GM18861 (cell line): Measurements from ENCODE around the gene PHF5A.
"Not testable (repeated sequence)": the region's sequence is repeated elsewhere in the genome, so short reads cannot be mapped to it uniquely, and the experiment has no call there.

Experiments used
- ATAC-seq: cut with Tn5 transposase; IDR thresholded peaks from one replicate; pipeline ENCODE4 v1.9.1; 2021; ENCODE audit not compliant: unreplicated experiment

PHF5A gene

GRCh38 chr22:41488596-41489385 lies 20.3 kb upstream of the PHF5A start:
- no peak for ATAC-seq

DNA sequence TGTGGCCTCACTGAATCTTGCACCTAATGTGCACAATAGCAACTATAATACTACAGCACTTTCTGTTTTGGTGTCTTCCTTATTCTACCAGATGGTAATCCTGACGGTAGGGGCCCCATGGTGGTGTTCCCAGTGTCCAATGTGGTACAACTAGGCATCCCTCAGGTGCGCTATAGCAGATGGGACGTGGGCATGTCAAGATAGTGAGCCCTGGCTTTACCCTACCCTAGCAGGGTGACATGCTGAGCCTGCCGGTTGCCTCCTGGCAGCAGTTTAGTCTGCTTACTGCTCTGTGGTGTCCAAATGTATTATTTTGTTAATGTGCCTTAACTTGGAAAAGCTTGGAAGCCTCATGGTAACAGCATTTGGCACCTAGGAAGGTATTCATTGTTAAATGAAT lies 19.6 kb upstream of the PHF5A start:
- no peak for ATAC-seq

DNA sequence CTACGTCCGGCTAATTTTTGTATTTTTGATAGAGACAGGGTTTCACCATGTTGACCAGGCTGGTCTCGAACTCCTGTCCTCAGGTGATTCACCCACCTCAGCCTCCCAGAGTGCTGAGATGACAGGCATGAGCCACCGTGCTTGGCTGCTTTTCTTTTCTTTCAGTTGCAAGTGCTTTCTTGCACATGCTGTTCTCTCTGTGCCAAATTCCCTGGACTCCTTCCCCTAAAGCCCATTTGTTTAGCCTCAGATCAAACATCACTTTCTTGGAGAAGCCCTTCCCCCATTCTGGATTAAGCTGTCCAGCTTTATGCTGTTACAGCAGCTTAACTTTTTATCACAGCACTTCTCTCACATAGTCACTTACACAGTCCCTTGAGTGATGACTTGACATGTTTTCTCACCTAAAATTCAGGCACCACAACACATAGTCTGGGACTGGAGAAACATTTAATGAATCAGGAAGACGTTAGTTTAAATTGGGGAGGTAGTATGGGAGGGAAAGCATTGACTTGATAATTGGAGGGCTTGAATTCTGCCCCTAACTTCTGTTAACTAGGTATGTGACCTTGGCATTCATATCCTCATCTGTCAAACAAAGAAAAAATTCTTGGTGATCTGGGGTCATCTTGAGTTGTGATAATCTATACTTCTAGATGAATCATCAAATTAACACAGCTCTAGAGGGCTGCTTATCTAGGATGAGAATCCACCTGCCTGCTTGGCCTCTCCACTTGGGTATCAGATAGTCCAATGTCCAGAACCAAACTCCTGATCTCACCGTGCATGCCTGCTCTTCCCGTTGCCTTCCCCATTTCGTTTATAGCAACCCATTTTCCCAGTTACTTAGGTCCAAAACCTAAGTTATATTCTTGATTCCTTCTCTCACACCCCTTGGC lies 18.8 kb upstream of the PHF5A start:
- no peak for ATAC-seq

DNA sequence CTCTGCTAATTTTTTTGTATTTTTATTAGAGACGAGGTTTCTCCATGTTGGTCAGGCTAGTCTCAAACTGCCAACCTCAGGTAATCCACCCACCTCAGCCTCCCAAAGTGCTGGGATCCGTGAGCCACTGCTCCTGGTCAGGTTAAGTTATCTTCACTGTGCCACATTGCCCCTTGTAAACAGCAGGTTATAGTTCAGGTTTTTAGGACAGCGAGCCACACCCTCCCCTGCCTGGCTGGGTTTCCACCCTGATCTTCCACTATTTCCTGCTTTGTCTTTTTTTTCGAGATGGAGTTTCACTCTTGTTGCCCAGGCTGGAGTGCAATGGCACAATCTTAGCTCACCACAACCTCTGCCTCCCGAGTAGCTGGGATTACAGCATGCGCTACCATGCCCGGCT lies 16.5 kb upstream of the PHF5A start:
- no peak for ATAC-seq

DNA sequence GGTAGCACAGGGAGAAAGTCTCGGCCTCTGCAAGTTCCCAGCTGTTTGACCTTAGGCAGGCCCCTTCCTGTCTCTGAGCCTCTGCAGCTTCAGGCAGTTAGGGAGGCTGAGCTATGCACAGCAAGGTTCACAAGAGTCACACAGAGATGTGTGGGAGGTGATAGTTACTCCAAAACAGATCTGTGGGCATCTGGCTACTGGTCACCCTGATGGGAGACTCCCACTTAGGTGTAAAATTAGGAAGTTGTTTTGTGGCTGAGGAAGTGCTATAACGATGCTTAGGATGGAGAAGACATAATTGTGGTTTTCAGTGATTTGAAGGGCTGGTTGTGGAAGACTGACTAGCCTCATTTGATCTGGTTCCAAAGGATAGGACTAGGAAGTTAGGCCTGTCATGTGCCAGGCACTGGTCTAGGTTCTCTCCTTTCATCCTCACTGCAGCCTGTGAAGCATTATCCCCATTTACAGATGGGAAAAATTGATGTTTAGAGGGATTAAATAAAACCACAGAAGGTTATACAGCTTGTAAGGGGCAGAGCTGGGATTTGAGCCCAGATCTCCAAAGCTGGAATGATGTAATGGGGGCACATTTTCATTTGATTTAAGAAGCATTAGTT lies 13.9 kb upstream of the PHF5A start:
- no peak for ATAC-seq

- ATAC-seq = no peak
These were observed 13.4 kb upstream of the PHF5A start for GRCh38 chr22:41481925-41482318.

GRCh38 chr22:41481131-41481830 lies 12.8 kb upstream of the PHF5A start:
- no peak for ATAC-seq

DNA sequence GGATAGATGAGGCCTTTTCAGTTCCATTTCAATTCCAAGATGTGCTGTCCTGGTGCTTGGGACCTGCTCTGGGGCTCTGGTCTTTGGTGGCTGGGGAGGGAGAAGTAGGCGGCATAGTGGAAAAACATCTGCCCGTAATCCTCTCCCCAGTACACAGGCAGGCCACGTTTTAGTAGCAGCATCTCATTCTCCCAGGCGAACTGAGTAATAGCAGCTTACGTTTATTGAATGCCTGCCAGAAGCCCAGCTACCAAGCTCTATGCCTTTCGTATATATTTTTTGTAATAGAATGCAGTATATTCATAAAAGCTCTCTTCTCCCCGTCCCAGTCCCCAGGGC lies 11.9 kb upstream of the PHF5A start:
- ATAC-seq = no peak

GRCh38 chr22:41479671-41480396 lies 11.3 kb upstream of the PHF5A start:
- no peak for ATAC-seq

DNA sequence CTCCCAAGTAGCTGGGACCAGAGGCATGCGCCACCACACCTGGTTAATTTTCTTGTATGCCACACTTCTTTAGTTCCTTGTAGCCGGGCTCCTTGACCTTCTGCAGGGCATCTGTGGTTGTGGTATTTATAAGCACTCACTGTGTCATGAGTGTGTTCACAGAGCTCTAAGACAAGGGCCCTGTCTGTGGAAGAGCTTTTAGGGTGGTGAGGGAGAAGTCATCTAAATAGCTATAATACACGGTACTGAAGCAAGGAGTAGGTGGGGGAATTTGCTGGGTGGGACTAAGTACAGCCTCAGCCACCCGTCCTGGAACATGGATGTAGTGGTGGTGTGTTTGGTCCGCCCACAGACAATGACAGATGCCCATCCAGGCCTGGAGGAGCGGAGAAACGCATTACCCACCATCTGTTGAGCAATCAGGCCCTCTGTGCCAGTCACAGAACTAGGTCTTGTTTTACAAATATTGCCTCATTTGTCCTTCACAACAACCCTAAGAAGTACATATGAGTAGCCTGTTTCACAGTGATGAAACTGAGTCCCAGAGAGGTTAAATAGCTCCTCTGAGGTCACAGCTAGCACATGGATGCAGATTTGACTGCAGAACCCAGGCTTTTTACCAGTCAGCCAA lies 10.5 kb upstream of the PHF5A start:
- no peak for ATAC-seq

- ATAC-seq = no peak
These were observed 10.0 kb upstream of the PHF5A start for GRCh38 chr22:41478473-41478872.

DNA sequence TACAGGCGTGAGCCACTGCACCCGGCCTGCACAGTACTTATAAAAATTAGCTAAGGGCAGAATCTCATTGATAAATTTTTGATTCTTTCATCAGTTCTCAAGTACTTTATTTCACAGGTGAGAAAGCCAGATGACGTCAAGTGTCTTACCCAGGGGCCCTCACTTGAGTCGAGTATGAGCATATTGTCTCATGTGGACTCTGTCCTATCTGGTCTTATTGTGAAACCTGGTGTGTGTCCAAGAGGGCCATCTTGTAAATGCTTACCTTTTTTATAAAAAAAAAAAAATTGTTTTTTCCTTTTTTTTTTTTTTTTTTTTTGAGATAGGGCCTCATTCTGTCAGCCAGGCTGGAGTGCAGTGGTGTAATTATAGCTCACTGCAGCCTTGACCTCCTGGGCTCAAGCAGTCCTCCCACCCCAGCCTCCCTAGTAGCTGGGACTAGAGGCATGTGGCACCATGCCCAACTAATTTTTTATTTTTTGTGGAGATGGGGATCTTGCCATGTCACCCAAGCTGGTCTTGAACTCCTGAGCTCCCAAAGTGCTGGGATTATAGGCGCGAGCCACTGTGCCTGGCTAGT lies 6.5 kb upstream of the PHF5A start:
- ATAC-seq = no peak

DNA sequence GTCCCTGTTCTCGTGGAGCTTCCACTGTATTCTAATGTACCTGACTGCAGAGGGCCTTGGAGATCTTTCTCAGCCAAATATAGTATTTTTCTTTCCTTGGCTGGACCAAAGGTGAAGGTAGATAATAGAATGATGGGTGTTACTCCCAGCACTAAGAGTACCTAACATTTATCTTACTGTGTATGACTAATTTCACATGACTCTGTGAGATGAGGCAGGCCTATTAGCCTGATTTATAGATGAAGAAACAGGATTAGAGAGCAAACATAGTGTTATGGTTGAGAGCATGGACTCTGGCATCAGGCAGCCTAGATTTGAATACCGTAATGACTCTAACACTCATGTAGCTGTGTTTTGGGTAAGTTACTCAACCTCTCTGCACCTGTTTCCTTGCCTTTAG lies 3.1 kb upstream of the PHF5A start:
- ATAC-seq = no peak

DNA sequence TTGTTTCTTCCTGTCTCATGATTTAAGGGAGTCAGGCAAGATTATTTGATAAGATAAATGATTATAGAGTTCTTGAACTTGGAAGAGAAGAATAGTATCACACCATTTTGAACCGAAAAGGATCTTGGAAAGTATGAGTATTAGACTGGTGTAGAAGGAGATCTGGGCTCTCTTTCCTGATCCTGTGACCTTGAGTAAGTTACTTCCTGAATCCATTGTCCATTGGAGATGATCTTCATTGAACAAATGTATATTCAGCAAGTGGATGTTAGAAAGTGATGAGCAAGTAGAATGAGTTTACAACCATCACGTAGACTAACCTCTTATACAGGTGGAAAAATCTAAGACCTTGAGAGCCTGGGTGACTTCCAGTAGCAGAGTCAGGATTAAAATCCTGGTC lies 2.4 kb upstream of the PHF5A start:
- ATAC-seq = no peak

GRCh38 chr22:41469218-41469851 lies 843 bp upstream of the PHF5A start:
- no peak for ATAC-seq

DNA sequence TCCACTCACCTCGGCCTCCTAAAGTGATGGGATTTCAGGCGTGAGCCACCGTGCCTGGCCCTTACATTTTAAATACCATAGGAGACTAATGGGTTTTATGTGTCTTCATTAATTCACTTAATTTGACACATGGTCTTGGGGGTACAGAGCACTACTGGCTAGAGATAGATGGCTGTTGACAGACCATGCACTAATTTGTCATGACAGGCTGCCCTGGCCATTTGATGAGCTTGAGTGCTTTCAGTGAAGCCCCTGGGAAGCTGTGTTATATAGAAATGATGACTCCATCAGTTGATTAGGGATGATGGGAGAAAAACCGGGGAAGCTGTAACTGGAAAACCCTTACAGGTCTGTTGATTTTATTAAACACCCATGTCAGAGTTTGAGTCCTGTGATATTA lies 6.6 kb downstream of the PHF5A start:
- no peak for ATAC-seq

GRCh38 chr22:41460071-41460470 lies 8.4 kb downstream of the PHF5A start:
- not testable (repeated sequence) for ATAC-seq

GRCh38 chr22:41459431-41459830 lies 9.1 kb downstream of the PHF5A start:
- ATAC-seq = no peak

- no peak for ATAC-seq
These were observed 10.2 kb downstream of the PHF5A start for GRCh38 chr22:41458161-41458728.
